IMR-90 (cell line): ENCODE measurements around the gene SIK2. TPM values are rescaled to one million over a fixed set of nuclear protein-coding genes. Genes with fewer than 3 reads are reported as not detected.

Experiments used
- ATAC-seq: fragments of 200-7000 bp; cut with Tn5 transposase; 2 replicates; pipeline ENCODE4 v1.9.1; 2020; ENCODE audit warnings: low read depth, mild to moderate bottlenecking, moderate library complexity
- BruUV-seq: library from RNA; stranded (reverse); fragments of 400-500 nt; replicated peaks from 2 replicates; lab custom pipeline; 2021; lab: Mats Ljungman, UMichigan
- CTCF ChIA-PET: fragments of 300-600 bp; formaldehyde crosslinking; extraction: SDS; loops from one replicate; lab custom pipeline; 2021; ENCODE audit warnings: antibody characterized with exemption; lab: Yijun Ruan, JAX
- POLR2A ChIA-PET: fragments of 300-600 bp; sonication (Branson Sonifier 250); formaldehyde crosslinking; loops from one replicate; lab custom pipeline; 2022; ENCODE audit warnings: antibody characterized with exemption; ENCODE audit not compliant: unreplicated experiment; lab: Charles Lee
- DNase-seq: peaks from one replicate; pipeline ENCODE4 v3.0.0; 2013
- H2AFZ ChIP-seq: replicated peaks from 2 replicates; pipeline ENCODE3; 2013; ENCODE audit warnings: low read length, mild to moderate bottlenecking; ENCODE audit not compliant: poor library complexity
- H2AK5ac ChIP-seq: 2 replicates; pipeline ENCODE4 v1.6.1; 2013; ENCODE audit warnings: low read depth, low read length, inconsistent platforms
- H2AK9ac ChIP-seq: replicated peaks from 2 replicates; pipeline ENCODE3; 2013; ENCODE audit warnings: mild to moderate bottlenecking, low read depth, low read length, moderate library complexity; ENCODE audit not compliant: poor library complexity
- H2BK120ac ChIP-seq: 2 replicates; pipeline ENCODE4 v1.6.1; 2013; ENCODE audit warnings: low read depth, low read length, inconsistent platforms
- H2BK15ac ChIP-seq: 3 replicates; pipeline ENCODE4 v1.6.1; 2013; ENCODE audit warnings: low read depth, low read length, inconsistent platforms
- H2BK20ac ChIP-seq: 2 replicates; pipeline ENCODE4 v1.6.1; 2013; ENCODE audit warnings: low read depth, mild to moderate bottlenecking, inconsistent platforms, low read length, moderate library complexity
- H2BK5ac ChIP-seq: 2 replicates; pipeline ENCODE4 v1.6.1; 2013; ENCODE audit warnings: mild to moderate bottlenecking, low read depth, low read length, inconsistent platforms; ENCODE audit not compliant: poor library complexity, severe bottlenecking
- H3K14ac ChIP-seq: replicated peaks from 2 replicates; pipeline ENCODE4 v1.6.1; 2013; ENCODE audit warnings: low read depth, low read length, inconsistent platforms
- H3K18ac ChIP-seq: 2 replicates; pipeline ENCODE4 v1.6.1; 2013; ENCODE audit warnings: low read depth, low read length, control low read depth
- H3K23ac ChIP-seq: 2 replicates; pipeline ENCODE4 v1.6.1; 2013; ENCODE audit warnings: low read depth, low read length, inconsistent platforms
- H3K27ac ChIP-seq: 2 replicates; pipeline ENCODE4 v1.5.1; 2013; ENCODE audit warnings: mild to moderate bottlenecking, control low read depth, low read length; ENCODE audit not compliant: insufficient read depth
- H3K27me3 ChIP-seq: 2 replicates; pipeline ENCODE4 v1.6.1; 2013; ENCODE audit warnings: low read length; ENCODE audit not compliant: control insufficient read depth, insufficient read depth
- H3K36me3 ChIP-seq: 2 replicates; pipeline ENCODE4 v1.6.1; 2013; ENCODE audit warnings: low read length, mixed read lengths; ENCODE audit not compliant: control insufficient read depth, insufficient read depth
- H3K4ac ChIP-seq: 2 replicates; pipeline ENCODE4 v1.6.1; 2013; ENCODE audit warnings: low read depth, low read length, inconsistent platforms
- H3K4me1 ChIP-seq: 2 replicates; pipeline ENCODE4 v1.6.1; 2013; ENCODE audit warnings: low read length, mixed read lengths; ENCODE audit not compliant: control insufficient read depth, insufficient read depth
- H3K4me2 ChIP-seq: 2 replicates; pipeline ENCODE4 v1.6.1; 2013; ENCODE audit warnings: low read depth, mild to moderate bottlenecking, control low read depth, low read length, moderate library complexity
- H3K4me3 ChIP-seq: 2 replicates; pipeline ENCODE4 v1.5.1; 2013; ENCODE audit warnings: low read depth, mild to moderate bottlenecking, control low read depth, low read length, moderate library complexity; ENCODE audit not compliant: insufficient read depth
- H3K56ac ChIP-seq: 2 replicates; pipeline ENCODE4 v1.6.1; 2013; ENCODE audit warnings: low read length, inconsistent platforms; ENCODE audit not compliant: insufficient read depth; ENCODE audit errors: extremely low read depth
- H3K79me1 ChIP-seq, 2 experiments: 2 replicates each; pipeline ENCODE4 v1.6.1; 2013; ENCODE audit warnings: low read length in 2 of 2, inconsistent platforms in 1 of 2, low read depth in 1 of 2
- H3K9ac ChIP-seq: 2 replicates; pipeline ENCODE4 v1.6.1; 2013; ENCODE audit warnings: low read depth, low read length, control low read depth
- H3K9me1 ChIP-seq: 2 replicates; pipeline ENCODE4 v1.6.1; 2013; ENCODE audit warnings: low read length, inconsistent platforms; ENCODE audit not compliant: insufficient read depth
- H3K9me3 ChIP-seq: 2 replicates; pipeline ENCODE4 v1.6.1; 2013; ENCODE audit warnings: low read length; ENCODE audit not compliant: control insufficient read depth, insufficient read depth
- H4K20me1 ChIP-seq: 2 replicates; pipeline ENCODE4 v1.6.1; 2013; ENCODE audit warnings: low read length, inconsistent platforms; ENCODE audit not compliant: insufficient read depth
- H4K5ac ChIP-seq: 2 replicates; pipeline ENCODE4 v1.6.1; 2013; ENCODE audit warnings: mild to moderate bottlenecking, low read depth, low read length, control low read depth
- H4K8ac ChIP-seq, 2 experiments: 2 replicates each; pipeline ENCODE4 v1.6.1; 2013; ENCODE audit warnings: low read depth in 2 of 2, low read length in 2 of 2, control low read depth in 1 of 2, inconsistent platforms in 1 of 2
- H4K91ac ChIP-seq: 2 replicates; pipeline ENCODE4 v1.6.1; 2013; ENCODE audit warnings: low read depth, low read length, inconsistent platforms; ENCODE audit not compliant: insufficient read depth
- BHLHE40 ChIP-seq: fragments of 150-350 bp; IDR thresholded peaks from 2 replicates; pipeline ENCODE4 v1.6.1; 2016; ENCODE audit warnings: mild to moderate bottlenecking, low read depth, low read length
- CEBPB ChIP-seq: IDR thresholded peaks from 2 replicates; pipeline ENCODE4 v1.6.1; 2012; ENCODE audit warnings: low read depth, low read length, improper control_type of control experiment
- CHD1 ChIP-seq: IDR thresholded peaks from 2 replicates; pipeline ENCODE4 v1.6.1; 2012; ENCODE audit warnings: low read depth, low read length, improper control_type of control experiment
- MXI1 ChIP-seq: IDR thresholded peaks from 2 replicates; pipeline ENCODE4 v1.6.1; 2012; ENCODE audit warnings: low read depth, mild to moderate bottlenecking, low read length, moderate library complexity, borderline replicate concordance
- POLR2A ChIP-seq: IDR thresholded peaks from 2 replicates; pipeline ENCODE4 v1.6.1; 2012; ENCODE audit warnings: mild to moderate bottlenecking, low read depth, low read length
- RAD21 ChIP-seq: IDR thresholded peaks from 2 replicates; pipeline ENCODE4 v1.6.1; 2012; ENCODE audit warnings: low read length, improper control_type of control experiment
- RCOR1 ChIP-seq: IDR thresholded peaks from 2 replicates; pipeline ENCODE4 v1.6.1; 2012; ENCODE audit warnings: mild to moderate bottlenecking, low read length, improper control_type of control experiment; ENCODE audit not compliant: insufficient replicate concordance
- RFX5 ChIP-seq: IDR thresholded peaks from 2 replicates; pipeline ENCODE4 v1.8.0; 2012; ENCODE audit warnings: low read depth, mild to moderate bottlenecking, low read length, moderate library complexity
- WGBS, 2 experiments: methylation state at CpG; one replicate each; pipeline versions ENCODE4 v1.1.5 to v1.1.7; 2013; ENCODE audit warnings: missing lambda C conversion rate in 2 of 2; ENCODE audit not compliant: insufficient read length in 1 of 2; ENCODE audit errors: extremely low coverage in 2 of 2; 5-methylcytosine and 5-hydroxymethylcytosine counted together
- dilution Hi-C: fragments of 300-500 bp; cut with HindIII; formaldehyde crosslinking; loops from one replicate; pipeline ENCODE4 v1.14.3; 2018; ENCODE audit warnings: low sequenced_read_pairs; ENCODE audit not compliant: unreplicated experiment
- in situ Hi-C: fragments of 300-500 bp; cut with MboI; formaldehyde crosslinking; loops from 3 replicates; pipeline ENCODE4 v1.14.3; 2019; ENCODE audit warnings: low sequenced_read_pairs, inconsistent platforms, mixed read lengths
- intact Hi-C: fragments of 100-400 bp; cut with micrococcal nuclease; formaldehyde crosslinking; loops from 2 replicates; pipeline ENCODE4 v1.10.0; 2022
- polyA plus RNA-seq, 3 experiments: library from polyadenylated mRNA; depleted of rRNA; stranded (reverse); fragments of >200 nt; gene quantifications; 2 replicates each; pipeline ENCODE4 v1.2.3, GENCODE V29; 2012; ENCODE audit warnings: low replicate concordance in 1 of 3
- total RNA-seq: library from RNA; depleted of rRNA; stranded (reverse); fragments of >200 nt; gene quantifications from 2 replicates; pipeline ENCODE4 v1.2.3, GENCODE V29; 2012
- TF ChIP-seq, protein P1 (sequence below): conservative IDR thresholded peaks from 2 replicates; pipeline ENCODE4 v1.5.1; 2012; ENCODE audit warnings: mild to moderate bottlenecking, low read depth, low read length, improper control_type of control experiment
- TF ChIP-seq, protein P2 (sequence below): fragments of 150-350 bp; IDR thresholded peaks from 2 replicates; pipeline ENCODE4 v1.6.1; 2017; ENCODE audit warnings: mild to moderate bottlenecking, antibody characterized with exemption, low read length, low read depth

Gene SIK2
- total and polyA plus RNA-seq, 2 of the 4 experiments (the other 2 are of a cell fraction): 7.9 to 10.4 TPM

- Histone ChIP-seq H3K9me3 (no peaks in the 10 kb centered on the region), H4K91ac (no peak overlapping the region), H3K23ac (no peak overlapping the region), H2AK5ac (no peak overlapping the region), H3K9ac (no peak overlapping the region), H4K20me1 (peaks cover 8% of the 10 kb centered on the region; the same call in 1 of the 2 replicates), H2AFZ (no peak overlapping the region), H3K9me1 (peaks cover 3% of the 10 kb centered on the region; the same call in 1 of the 2 replicates), H3K4me2 (no peak overlapping the region), H3K4me3 (no peak overlapping the region), H2BK20ac (no peak overlapping the region), H3K27me3 (no peaks in the 10 kb centered on the region), H3K56ac (no peak overlapping the region), H2BK5ac (no peak overlapping the region), H3K18ac (no peak overlapping the region), H3K36me3 (peaks cover 8% of the 10 kb centered on the region; the same call in 1 of the 2 replicates), H2BK120ac (no peak overlapping the region), H3K4ac (no peak overlapping the region), H3K4me1 (no peaks in the 10 kb centered on the region; the same call in 1 of the 2 replicates), H4K5ac (no peak overlapping the region), H2BK15ac (no peak overlapping the region), H3K14ac (no peak overlapping the region; the same call in 1 of the 2 replicates), H3K27ac (no peak overlapping the region), H3K79me1 (peaks cover 40 to 59% of the 10 kb centered on the region in 2 experiments), H2AK9ac (no peak overlapping the region), H4K8ac (no peak overlapping the region)
- no CpG with 5 or more reads among the region's 1 CpG for WGBS, 2 experiments
- intact Hi-C loops (no loop called here), in situ Hi-C loops (no loop called here), dilution Hi-C loops (no loop called here)
- DNase-seq (no peak), ATAC-seq (no peak)
- no TSS peak for BruUV-seq
- TF ChIP-seq MXI1 (no peak), BHLHE40 (no peak), POLR2A (no peak), RAD21 (no peak), CHD1 (no peak), RCOR1 (no peak), CEBPB (no peak), RFX5 (no peak)
- TF ChIP-seq, protein P1, sequence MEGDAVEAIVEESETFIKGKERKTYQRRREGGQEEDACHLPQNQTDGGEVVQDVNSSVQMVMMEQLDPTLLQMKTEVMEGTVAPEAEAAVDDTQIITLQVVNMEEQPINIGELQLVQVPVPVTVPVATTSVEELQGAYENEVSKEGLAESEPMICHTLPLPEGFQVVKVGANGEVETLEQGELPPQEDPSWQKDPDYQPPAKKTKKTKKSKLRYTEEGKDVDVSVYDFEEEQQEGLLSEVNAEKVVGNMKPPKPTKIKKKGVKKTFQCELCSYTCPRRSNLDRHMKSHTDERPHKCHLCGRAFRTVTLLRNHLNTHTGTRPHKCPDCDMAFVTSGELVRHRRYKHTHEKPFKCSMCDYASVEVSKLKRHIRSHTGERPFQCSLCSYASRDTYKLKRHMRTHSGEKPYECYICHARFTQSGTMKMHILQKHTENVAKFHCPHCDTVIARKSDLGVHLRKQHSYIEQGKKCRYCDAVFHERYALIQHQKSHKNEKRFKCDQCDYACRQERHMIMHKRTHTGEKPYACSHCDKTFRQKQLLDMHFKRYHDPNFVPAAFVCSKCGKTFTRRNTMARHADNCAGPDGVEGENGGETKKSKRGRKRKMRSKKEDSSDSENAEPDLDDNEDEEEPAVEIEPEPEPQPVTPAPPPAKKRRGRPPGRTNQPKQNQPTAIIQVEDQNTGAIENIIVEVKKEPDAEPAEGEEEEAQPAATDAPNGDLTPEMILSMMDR: no peak
- TF ChIP-seq, protein P2, sequence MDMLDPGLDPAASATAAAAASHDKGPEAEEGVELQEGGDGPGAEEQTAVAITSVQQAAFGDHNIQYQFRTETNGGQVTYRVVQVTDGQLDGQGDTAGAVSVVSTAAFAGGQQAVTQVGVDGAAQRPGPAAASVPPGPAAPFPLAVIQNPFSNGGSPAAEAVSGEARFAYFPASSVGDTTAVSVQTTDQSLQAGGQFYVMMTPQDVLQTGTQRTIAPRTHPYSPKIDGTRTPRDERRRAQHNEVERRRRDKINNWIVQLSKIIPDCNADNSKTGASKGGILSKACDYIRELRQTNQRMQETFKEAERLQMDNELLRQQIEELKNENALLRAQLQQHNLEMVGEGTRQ: no peak
- CTCF ChIA-PET: interaction anchor here (0.6 kb wide), 1 partner anchor 124 kb away, joined by 3 read pairs; no protein-coding TSS in a partner anchor
- POLR2A ChIA-PET: no interaction called here
Observed at GRCh38 chr11:111642542-111642941, 40.3 kb downstream of the SIK2 start.
